Naive thymus-derived CD8-positive, alpha-beta T cell (primary cell): ENCODE measurements around the gene AKR1B1. TPM values are rescaled to one million over a fixed set of nuclear protein-coding genes. Genes with fewer than 3 reads are reported as not detected.

Experiments used
- ATAC-seq, 2 donors: fragments of 150-1000 bp; cut with Tn5 transposase in 1 of 2; sonication (Bioruptor Pico), chemical (Tn5 transposase) in 1 of 2; 1 replicate in 1 of 2; 2 replicates in 1 of 2; pipeline ENCODE4 v1.10.0; 2021; ENCODE audit warnings: mild to moderate bottlenecking in 2 of 2, moderate library complexity in 2 of 2
- POLR2A ChIA-PET: fragments of 350-600 bp; sonication (Branson Sonifier 250); formaldehyde crosslinking; loops from one replicate; lab custom pipeline; 2021; ENCODE audit warnings: antibody characterized with exemption; lab: Charles Lee
- DNase-seq, 10 donors: peaks; one replicate each; pipeline versions ENCODE4 v3.0.0 to v3.0.0-alpha.2; 2020 to 2022
- H3K27ac Mint-ChIP-seq, 10 donors: one replicate each; pipeline ENCODE4 v1.8.0; 2020 to 2022; ENCODE audit warnings: mild to moderate bottlenecking in 10 of 10, mixed read lengths in 10 of 10, moderate library complexity in 4 of 10, inconsistent platforms in 1 of 10
- H3K27me3 Mint-ChIP-seq, 5 donors: one replicate each; pipeline ENCODE4 v1.8.0; 2021 to 2022; ENCODE audit warnings: mixed read lengths in 5 of 5
- H3K36me3 Mint-ChIP-seq, 3 donors: one replicate each; pipeline ENCODE4 v1.8.0; 2020 to 2022; ENCODE audit warnings: mixed read lengths in 3 of 3, mild to moderate bottlenecking in 2 of 3, inconsistent platforms in 1 of 3
- H3K4me1 Mint-ChIP-seq, 4 donors: one replicate each; pipeline ENCODE4 v1.8.0; 2021 to 2022; ENCODE audit warnings: mixed read lengths in 4 of 4
- H3K4me3 Mint-ChIP-seq, 10 donors: one replicate each; pipeline ENCODE4 v1.8.0; 2020 to 2022; ENCODE audit warnings: mild to moderate bottlenecking in 10 of 10, mixed read lengths in 10 of 10, moderate library complexity in 6 of 10, inconsistent platforms in 1 of 10
- H3K9me3 Mint-ChIP-seq, 9 donors: one replicate each; pipeline ENCODE4 v1.8.0; 2020 to 2022; ENCODE audit warnings: mixed read lengths in 9 of 9, mild to moderate bottlenecking in 3 of 9, inconsistent platforms in 1 of 9, moderate library complexity in 1 of 9
- polyA plus RNA-seq, 3 donors: library from polyadenylated mRNA; unstranded; fragments of 300-500 nt; fragmentation: Illumina TruSeq; gene quantifications; one replicate each; pipeline ENCODE4 v1.2.3, GENCODE V29; 2021
- total RNA-seq, 8 experiments: library from RNA in 2 of 8; stranded (reverse) in 2 of 8; gene quantifications; one replicate each; pipeline ENCODE4 v1.2.3 and lab custom pipeline; 2021 to 2026

The AKR1B1 gene
- total and polyA plus RNA-seq, 5 experiments from 2014 or later = 130 to 202 (median 181) TPM

- no peak for DNase-seq
- no peak for ATAC-seq
- H3K4me1 Mint-ChIP-seq = peaks cover 0 to 3% (median 0%) of the 10 kb centered on the region in 4 donors
- POLR2A ChIA-PET = no interaction called here
- peaks cover 0 to 10% (median 5%) of the 10 kb centered on the region in 5 donors for H3K27me3 Mint-ChIP-seq
- H3K36me3 Mint-ChIP-seq = peaks cover 0 to 12% (median 0%) of the 10 kb centered on the region in 3 donors
- no peak overlapping the region for H3K27ac Mint-ChIP-seq
- no peak overlapping the region for H3K4me3 Mint-ChIP-seq
- peaks cover 0 to 4% (median 0%) of the 10 kb centered on the region in 9 donors for H3K9me3 Mint-ChIP-seq
Measured at GRCh38 chr7:134425777-134426176, 33.1 kb downstream of the AKR1B1 start.

DNA sequence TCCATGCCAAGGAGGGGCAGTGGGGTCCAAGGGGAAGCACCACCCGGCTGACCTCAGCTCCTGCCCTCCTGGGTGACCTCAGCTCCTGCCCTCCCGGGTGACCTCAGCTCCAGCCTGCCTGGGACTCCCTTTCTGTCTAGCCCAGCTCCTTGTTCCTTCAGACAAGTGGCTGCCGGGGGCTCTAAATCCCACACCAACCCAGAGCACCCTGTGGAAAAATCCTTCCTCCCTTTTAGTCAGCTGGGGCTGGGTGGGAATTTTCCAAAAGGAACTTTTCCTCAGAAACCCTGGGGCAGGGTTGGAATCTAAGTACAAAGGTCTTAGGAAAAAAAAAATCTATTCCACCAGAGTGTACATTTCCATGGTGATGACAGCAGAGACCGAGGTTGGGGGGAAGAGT lies 36.3 kb downstream of the AKR1B1 start:
- ATAC-seq (no peak), DNase-seq (no peak)
- Mint-ChIP-seq H3K27me3 (peaks cover 2 to 25% (median 7%) of the 10 kb centered on the region in 5 donors), H3K4me3 (no peak overlapping the region), H3K27ac (no peak overlapping the region), H3K9me3 (peaks cover 0 to 4% (median 0%) of the 10 kb centered on the region in 9 donors), H3K4me1 (peaks cover 0 to 3% (median 0%) of the 10 kb centered on the region in 4 donors), H3K36me3 (peaks cover 0 to 12% (median 0%) of the 10 kb centered on the region in 3 donors)
- POLR2A ChIA-PET = no interaction called here

DNA sequence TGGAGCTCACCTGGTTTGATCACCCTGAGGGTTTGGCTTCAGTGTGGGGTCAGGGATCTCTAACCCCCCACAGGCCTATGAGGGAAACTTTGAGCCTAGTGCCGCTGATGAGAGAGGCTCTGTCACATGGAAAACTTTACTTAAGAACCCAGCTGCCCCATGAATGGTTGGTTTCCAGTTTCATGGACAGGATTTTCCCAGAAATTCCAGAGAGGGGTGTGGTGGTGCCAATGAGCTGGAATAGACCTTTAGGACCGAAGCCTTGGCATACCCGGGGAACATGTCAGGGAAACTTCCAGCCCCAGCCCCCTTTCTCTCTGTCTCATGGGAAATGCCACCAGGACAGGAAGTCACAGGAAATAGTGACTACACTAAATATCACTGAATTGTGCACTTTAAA lies 36.9 kb downstream of the AKR1B1 start:
- no peak for DNase-seq
- Mint-ChIP-seq H3K27ac (no peak overlapping the region), H3K36me3 (peaks cover 0 to 7% (median 0%) of the 10 kb centered on the region in 3 donors), H3K9me3 (no peaks in the 10 kb centered on the region), H3K4me1 (peaks cover 0 to 3% (median 0%) of the 10 kb centered on the region in 4 donors), H3K4me3 (no peak overlapping the region), H3K27me3 (peaks cover 2 to 25% (median 8%) of the 10 kb centered on the region in 5 donors)
- no peak for ATAC-seq
- POLR2A ChIA-PET = no interaction called here

DNA sequence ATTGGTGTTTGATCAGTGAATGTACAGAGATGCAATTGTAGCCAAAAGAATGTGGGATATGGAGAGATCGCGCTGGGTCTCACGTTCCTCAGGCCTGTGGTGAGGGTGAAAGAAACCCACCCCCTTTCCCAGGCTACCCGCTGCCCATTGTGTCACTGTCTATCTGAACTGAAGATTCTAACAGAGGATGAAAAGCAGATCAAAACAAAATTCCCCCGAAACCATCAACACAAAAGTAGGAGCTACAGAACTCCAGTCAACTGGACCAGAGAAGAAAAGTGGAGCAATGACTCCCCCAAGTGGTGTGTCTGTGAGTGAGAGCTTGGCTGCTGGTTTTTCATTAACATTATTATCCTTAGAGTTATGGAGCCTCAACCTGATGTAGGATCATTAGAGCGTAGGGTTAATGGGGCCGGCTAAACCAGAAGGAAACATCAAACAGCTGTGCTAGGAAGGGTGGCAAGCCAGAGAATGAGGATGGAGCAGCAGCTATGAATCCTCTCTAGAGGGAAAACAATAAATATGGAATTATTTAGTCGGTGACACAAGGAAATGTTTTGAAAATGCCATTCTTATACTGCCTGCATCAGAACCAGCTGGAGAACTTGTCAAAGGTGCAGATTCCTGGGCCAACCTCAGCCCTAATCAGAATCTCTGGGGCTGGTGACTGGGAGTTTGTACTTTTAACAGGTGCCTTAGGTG lies 38.3 kb downstream of the AKR1B1 start:
- DNase-seq (no peak), ATAC-seq (no peak)
- H3K27ac Mint-ChIP-seq = no peak overlapping the region
- peaks cover 0 to 25% (median 8%) of the 10 kb centered on the region in 5 donors for H3K27me3 Mint-ChIP-seq
- H3K36me3 Mint-ChIP-seq = peaks cover 0 to 2% (median 0%) of the 10 kb centered on the region in 3 donors
- H3K4me3 Mint-ChIP-seq = no peak overlapping the region
- peaks cover 0 to 3% (median 0%) of the 10 kb centered on the region in 4 donors for H3K4me1 Mint-ChIP-seq
- no peaks in the 10 kb centered on the region for H3K9me3 Mint-ChIP-seq
- POLR2A ChIA-PET = no interaction called here

GRCh38 chr7:134419875-134420274 lies 39.0 kb downstream of the AKR1B1 start:
- Mint-ChIP-seq H3K4me1 (peaks cover 0 to 3% (median 0%) of the 10 kb centered on the region in 4 donors), H3K9me3 (no peaks in the 10 kb centered on the region), H3K27me3 (peaks cover 0 to 25% (median 12%) of the 10 kb centered on the region in 5 donors), H3K4me3 (no peak overlapping the region), H3K36me3 (no peaks in the 10 kb centered on the region), H3K27ac (no peak overlapping the region)
- ATAC-seq (no peak), DNase-seq (no peak)
- POLR2A ChIA-PET = no interaction called here

DNA sequence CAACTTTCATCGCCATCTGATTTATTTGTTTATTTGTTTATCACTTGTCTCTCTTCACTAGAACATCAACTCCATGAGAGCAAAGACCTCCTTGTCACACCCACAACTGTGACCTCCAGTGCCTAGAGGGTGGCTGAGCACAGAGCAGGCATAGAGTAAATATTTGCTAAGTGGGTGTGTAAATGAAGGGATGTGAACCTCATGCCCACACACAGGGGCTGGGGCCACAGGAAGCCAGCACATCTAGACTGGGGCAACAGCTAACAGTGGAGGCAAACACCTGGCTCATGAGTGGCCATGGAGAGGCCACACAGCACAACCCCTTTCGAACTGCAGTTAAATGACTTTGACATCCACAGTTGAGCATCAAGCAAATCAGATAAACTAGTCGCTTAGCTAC lies 39.8 kb downstream of the AKR1B1 start:
- Mint-ChIP-seq H3K4me1 (peaks cover 0 to 3% (median 0%) of the 10 kb centered on the region in 4 donors), H3K27ac (peak overlapping the region in 1 of 10 donors; percentile 1), H3K36me3 (no peaks in the 10 kb centered on the region), H3K4me3 (no peak overlapping the region), H3K27me3 (peaks cover 0 to 28% (median 17%) of the 10 kb centered on the region in 5 donors), H3K9me3 (no peaks in the 10 kb centered on the region)
- POLR2A ChIA-PET = no interaction called here
- DNase-seq (no peak), ATAC-seq (no peak)

DNA sequence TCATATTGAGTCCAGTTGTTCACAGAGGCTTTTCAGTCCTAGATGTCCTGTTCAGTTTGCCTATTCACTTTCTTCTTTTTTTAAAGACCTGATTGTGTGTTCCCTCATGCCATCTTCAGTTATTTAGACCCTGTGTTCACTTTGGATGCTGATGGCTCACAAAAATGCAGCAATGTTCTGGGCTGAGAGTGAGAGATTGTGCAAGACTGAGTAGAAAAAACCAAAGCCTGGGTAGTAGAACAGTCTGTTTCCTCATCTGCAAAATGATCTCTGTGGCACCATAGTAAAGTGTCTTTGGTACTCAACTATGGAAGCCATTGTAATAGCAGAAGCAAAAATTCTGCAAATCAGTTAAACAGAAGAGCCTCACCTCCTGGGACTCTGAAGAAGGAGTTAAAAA lies 43.2 kb downstream of the AKR1B1 start:
- no peaks in the 10 kb centered on the region for H3K4me1 Mint-ChIP-seq
- H3K4me3 Mint-ChIP-seq = no peak overlapping the region
- peaks cover 0 to 28% (median 16%) of the 10 kb centered on the region in 5 donors for H3K27me3 Mint-ChIP-seq
- POLR2A ChIA-PET = no interaction called here
- no peak overlapping the region for H3K27ac Mint-ChIP-seq
- DNase-seq = no peak
- no peaks in the 10 kb centered on the region for H3K9me3 Mint-ChIP-seq
- no peak for ATAC-seq
- H3K36me3 Mint-ChIP-seq = no peaks in the 10 kb centered on the region

DNA sequence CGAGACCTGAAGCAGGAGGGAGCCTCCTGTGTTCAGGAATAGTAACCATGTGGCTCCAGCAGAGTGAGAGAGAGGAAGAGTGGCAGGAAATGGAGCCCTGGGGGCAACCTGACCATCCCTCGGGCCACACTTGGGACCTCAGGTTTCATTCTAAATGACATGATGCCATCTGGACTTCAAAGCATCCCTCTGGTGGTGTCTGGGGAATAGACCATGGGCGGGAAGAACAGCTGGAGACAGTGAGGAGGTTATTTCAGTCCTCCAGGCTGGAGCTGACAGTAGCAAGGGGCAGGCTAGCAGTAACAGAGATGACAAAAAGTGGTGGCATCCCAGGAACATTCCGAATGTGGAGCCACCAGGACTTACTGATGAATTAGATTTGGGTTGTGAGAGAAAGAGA lies 44.8 kb downstream of the AKR1B1 start:
- DNase-seq (no peak), ATAC-seq (no peak)
- peaks cover 0 to 20% (median 10%) of the 10 kb centered on the region in 5 donors for H3K27me3 Mint-ChIP-seq
- H3K9me3 Mint-ChIP-seq = no peaks in the 10 kb centered on the region
- POLR2A ChIA-PET = no interaction called here
- H3K27ac Mint-ChIP-seq = no peak overlapping the region
- H3K4me3 Mint-ChIP-seq = no peak overlapping the region
- H3K4me1 Mint-ChIP-seq = no peaks in the 10 kb centered on the region
- no peaks in the 10 kb centered on the region for H3K36me3 Mint-ChIP-seq

- Mint-ChIP-seq H3K4me1 (no peaks in the 10 kb centered on the region), H3K4me3 (no peak overlapping the region), H3K9me3 (no peaks in the 10 kb centered on the region), H3K27me3 (peaks cover 9 to 34% (median 15%) of the 10 kb centered on the region in 5 donors), H3K27ac (no peak overlapping the region), H3K36me3 (no peaks in the 10 kb centered on the region)
- ATAC-seq (no peak), DNase-seq (no peak)
- POLR2A ChIA-PET = no interaction called here
Measured at GRCh38 chr7:134407311-134407710, 51.6 kb downstream of the AKR1B1 start.

DNA sequence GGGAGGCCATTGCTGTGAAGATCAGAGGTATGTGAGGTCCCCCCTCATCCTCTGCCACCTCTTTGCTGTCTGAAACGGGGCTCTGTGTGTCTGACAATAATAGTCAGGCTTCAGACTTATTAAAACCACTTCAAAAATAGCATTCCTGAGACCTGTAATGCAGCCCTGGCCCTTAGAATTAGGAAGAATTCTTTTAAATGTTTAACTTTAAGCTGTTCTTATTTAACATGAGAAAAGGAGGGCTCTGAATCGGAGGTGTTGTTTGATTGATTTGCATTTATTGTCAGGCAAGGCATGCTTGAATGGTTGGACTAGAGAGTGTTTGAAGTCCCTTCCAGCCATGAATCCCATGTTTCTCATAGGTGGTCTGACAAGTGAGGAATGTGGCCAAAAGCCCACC lies 52.5 kb downstream of the AKR1B1 start:
- Mint-ChIP-seq H3K4me1 (no peaks in the 10 kb centered on the region), H3K27me3 (peaks cover 9 to 35% (median 18%) of the 10 kb centered on the region in 5 donors), H3K27ac (no peak overlapping the region), H3K36me3 (no peaks in the 10 kb centered on the region), H3K4me3 (no peak overlapping the region), H3K9me3 (no peaks in the 10 kb centered on the region)
- ATAC-seq (no peak), DNase-seq (no peak)
- POLR2A ChIA-PET = no interaction called here

- H3K9me3 Mint-ChIP-seq = no peaks in the 10 kb centered on the region
- no peak for ATAC-seq
- no peak overlapping the region for H3K4me3 Mint-ChIP-seq
- no peaks in the 10 kb centered on the region for H3K4me1 Mint-ChIP-seq
- no peak overlapping the region for H3K27ac Mint-ChIP-seq
- peaks cover 9 to 35% (median 19%) of the 10 kb centered on the region in 5 donors for H3K27me3 Mint-ChIP-seq
- no peaks in the 10 kb centered on the region for H3K36me3 Mint-ChIP-seq
- POLR2A ChIA-PET = no interaction called here
- DNase-seq = no peak
Measured at GRCh38 chr7:134405299-134405698, 53.6 kb downstream of the AKR1B1 start.

DNA sequence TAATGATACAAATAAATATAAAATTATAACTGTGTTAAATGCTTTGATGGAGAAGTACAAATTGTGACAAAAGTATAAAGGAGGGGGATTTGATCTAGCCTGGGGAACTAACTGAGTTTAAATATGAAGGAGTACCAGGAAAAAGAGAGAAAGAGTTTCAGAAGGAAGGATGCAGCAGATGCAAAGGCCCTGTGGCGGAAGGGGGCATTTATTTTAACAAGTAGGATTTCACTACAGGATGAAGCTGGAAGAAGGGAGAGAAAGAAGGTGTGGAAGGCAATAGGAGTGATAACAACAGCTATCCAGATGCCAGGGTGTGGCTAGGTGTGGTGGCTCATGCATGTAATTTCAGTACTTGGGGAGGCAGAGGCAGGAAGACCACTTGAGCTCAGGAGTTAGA lies 55.8 kb downstream of the AKR1B1 start:
- ATAC-seq (no peak), DNase-seq (no peak)
- Mint-ChIP-seq H3K4me1 (no peaks in the 10 kb centered on the region), H3K27me3 (peaks cover 16 to 36% (median 25%) of the 10 kb centered on the region in 5 donors), H3K4me3 (no peak overlapping the region), H3K9me3 (peaks cover 0 to 3% (median 0%) of the 10 kb centered on the region in 9 donors), H3K36me3 (no peaks in the 10 kb centered on the region), H3K27ac (no peak overlapping the region)
- POLR2A ChIA-PET = no interaction called here

DNA sequence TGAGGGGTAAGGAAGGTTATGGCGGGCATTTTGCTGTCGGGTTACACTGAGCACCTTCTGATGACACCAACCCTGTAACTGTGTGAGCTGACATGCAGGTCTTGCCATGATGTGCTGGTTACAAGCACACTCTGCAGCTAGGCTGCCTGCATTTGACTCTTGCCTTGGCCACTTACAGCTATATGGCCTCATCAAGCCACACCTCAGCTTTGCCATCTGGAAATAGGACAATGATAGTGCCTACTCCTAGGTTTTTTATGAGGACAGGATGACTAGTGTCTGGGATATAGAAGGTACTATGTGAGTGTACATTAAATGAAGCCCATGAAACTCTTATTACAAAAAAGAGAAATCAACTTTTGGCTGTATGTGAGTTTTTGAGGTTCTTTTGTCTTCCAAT lies 58.0 kb downstream of the AKR1B1 start:
- Mint-ChIP-seq H3K27me3 (peaks cover 11 to 47% (median 27%) of the 10 kb centered on the region in 5 donors), H3K4me1 (no peaks in the 10 kb centered on the region), H3K27ac (no peak overlapping the region), H3K9me3 (peaks cover 0 to 3% (median 0%) of the 10 kb centered on the region in 9 donors), H3K4me3 (no peak overlapping the region), H3K36me3 (no peaks in the 10 kb centered on the region)
- POLR2A ChIA-PET = no interaction called here
- DNase-seq (no peak), ATAC-seq (no peak)
